Measurements from ENCODE around the gene MYO7A. TPM values are rescaled to one million over a fixed set of nuclear protein-coding genes. Genes with fewer than 3 reads are reported as not detected.

Gene MYO7A
- total RNA-seq, 3 donors from 2014 or later (not counting 1 experiment from before 2014, with no cell fraction given): 0.20 to 1.1 (median 0.68) TPM

GRCh38 chr11:77193911-77194830 lies 66.1 kb downstream of the MYO7A start:
- Histone ChIP-seq H3K36me3 (ENCODE audit: control insufficient read depth, insufficient read depth, low read length) (no peaks in the 10 kb centered on the region), H3K27me3 (ENCODE audit: control insufficient read depth, insufficient read depth, low read length) (no peaks in the 10 kb centered on the region), H3K4me3 (ENCODE audit: low read length) (no peak overlapping the region), H3K27ac (ENCODE audit: low read length) (no peak overlapping the region), H3K4me1 (ENCODE audit: control insufficient read depth, insufficient read depth, low read length) (no peaks in the 10 kb centered on the region), H3K9me3 (ENCODE audit: control insufficient read depth, insufficient read depth, low read length) (no peaks in the 10 kb centered on the region)
- TF ChIP-seq CTCF (IDR thresholded peaks at IDR 0.05): no peak
- DNase-seq (no peak), ATAC-seq (no peak)
- H3K4me1 Mint-ChIP-seq: no peaks in the 10 kb centered on the region
- no peaks in the 10 kb centered on the region for H3K9me3 Mint-ChIP-seq
- no peaks in the 10 kb centered on the region for H3K36me3 Mint-ChIP-seq
- intact Hi-C loops (cut with micrococcal nuclease): no loop called here
- H3K27me3 Mint-ChIP-seq (ENCODE audit: low read depth in 2 of 2): no peaks in the 10 kb centered on the region
- WGBS (ENCODE audit: insufficient coverage): 81% methylated on average over 15 of the region's 15 CpGs
- H3K4me3 Mint-ChIP-seq: no peak overlapping the region
- H3K27ac Mint-ChIP-seq: no peak overlapping the region

GRCh38 chr11:77195071-77195755 lies 67.2 kb downstream of the MYO7A start:
- WGBS (ENCODE audit: insufficient coverage): 83% methylated on average over 15 of the region's 16 CpGs

GRCh38 chr11:77196961-77197360 lies 68.9 kb downstream of the MYO7A start:
- no peaks in the 10 kb centered on the region for H3K36me3 Mint-ChIP-seq
- 94% methylated on average over 8 of the region's 8 CpGs for WGBS (ENCODE audit: insufficient coverage)
- no peak overlapping the region for H3K4me3 ChIP-seq (ENCODE audit: low read length)
- H3K9me3 Mint-ChIP-seq: no peaks in the 10 kb centered on the region
- no peaks in the 10 kb centered on the region for H3K4me1 Mint-ChIP-seq
- intact Hi-C loops (cut with micrococcal nuclease): no loop called here
- H3K36me3 ChIP-seq (ENCODE audit: control insufficient read depth, insufficient read depth, low read length): no peaks in the 10 kb centered on the region
- no peak for TF ChIP-seq CTCF (IDR thresholded peaks at IDR 0.05)
- DNase-seq (no peak), ATAC-seq (no peak)
- H3K4me1 ChIP-seq (ENCODE audit: control insufficient read depth, insufficient read depth, low read length): no peaks in the 10 kb centered on the region
- H3K9me3 ChIP-seq (ENCODE audit: control insufficient read depth, insufficient read depth, low read length): no peaks in the 10 kb centered on the region
- H3K27me3 ChIP-seq (ENCODE audit: control insufficient read depth, insufficient read depth, low read length): no peaks in the 10 kb centered on the region
- no peak overlapping the region for H3K27ac Mint-ChIP-seq
- no peak overlapping the region for H3K27ac ChIP-seq (ENCODE audit: low read length)
- H3K27me3 Mint-ChIP-seq (ENCODE audit: low read depth in 2 of 2): no peaks in the 10 kb centered on the region
- no peak overlapping the region for H3K4me3 Mint-ChIP-seq

More at GRCh38 chr11:77195071-77195755, 67.2 kb downstream of the MYO7A start:
- Mint-ChIP-seq H3K36me3 (no peaks in the 10 kb centered on the region), H3K27ac (no peak overlapping the region), H3K27me3 (ENCODE audit: low read depth in 2 of 2) (no peaks in the 10 kb centered on the region), H3K4me1 (no peaks in the 10 kb centered on the region), H3K4me3 (no peak overlapping the region), H3K9me3 (no peaks in the 10 kb centered on the region)
- no peak for DNase-seq
- Histone ChIP-seq H3K27me3 (ENCODE audit: control insufficient read depth, insufficient read depth, low read length) (no peaks in the 10 kb centered on the region), H3K36me3 (ENCODE audit: control insufficient read depth, insufficient read depth, low read length) (no peaks in the 10 kb centered on the region), H3K4me1 (ENCODE audit: control insufficient read depth, insufficient read depth, low read length) (no peaks in the 10 kb centered on the region), H3K9me3 (ENCODE audit: control insufficient read depth, insufficient read depth, low read length) (no peaks in the 10 kb centered on the region), H3K27ac (ENCODE audit: low read length) (no peak overlapping the region), H3K4me3 (ENCODE audit: low read length) (no peak overlapping the region)
- ATAC-seq: no peak
- intact Hi-C loops (cut with micrococcal nuclease): no loop called here
- TF ChIP-seq CTCF (IDR thresholded peaks at IDR 0.05): no peak
